Endothelial cell of umbilical vein (primary cell): ENCODE data around the gene TXNRD2.

Experiments
- CTCF ChIP-seq, 2 donors: IDR thresholded peaks; 1 replicate in 1 of 2; 2 replicates in 1 of 2; pipeline ENCODE4 v1.5.1; 2011; ENCODE audit warnings: low read length in 2 of 2, mild to moderate bottlenecking in 2 of 2, moderate library complexity in 2 of 2, control low read depth in 1 of 2, inconsistent platforms in 1 of 2, low read depth in 1 of 2; ENCODE audit not compliant: insufficient read depth in 1 of 2; ENCODE audit errors: extremely low read depth in 1 of 2
- EZH2 ChIP-seq: IDR thresholded peaks from 2 replicates; pipeline ENCODE4 v1.6.1; 2012; ENCODE audit warnings: borderline replicate concordance, low read depth, mild to moderate bottlenecking, moderate library complexity, low read length, inconsistent platforms; ENCODE audit not compliant: severe bottlenecking
- FOS ChIP-seq: IDR thresholded peaks from 2 replicates; pipeline ENCODE4 v1.6.1; 2011; ENCODE audit warnings: mild to moderate bottlenecking, low read length, moderate library complexity, borderline replicate concordance; ENCODE audit not compliant: insufficient read depth
- JUN ChIP-seq: IDR thresholded peaks from 2 replicates; pipeline ENCODE4 v1.6.1; 2011; ENCODE audit warnings: borderline replicate concordance, low read depth; ENCODE audit not compliant: insufficient read length, insufficient read depth
- MAX ChIP-seq: IDR thresholded peaks from 2 replicates; pipeline ENCODE4 v1.6.1; 2011; ENCODE audit not compliant: insufficient read depth, insufficient read length
- POLR2A ChIP-seq: IDR thresholded peaks from 2 replicates; pipeline ENCODE4 v1.6.1; 2012; ENCODE audit warnings: low read depth, mild to moderate bottlenecking, control low read depth, low read length
- POLR2AphosphoS5 ChIP-seq: IDR thresholded peaks from 2 replicates; pipeline ENCODE4 v1.6.1; 2012; ENCODE audit warnings: low read depth, mild to moderate bottlenecking, control low read depth, low read length, moderate library complexity; ENCODE audit not compliant: insufficient read depth

- TF ChIP-seq MAX, result no peak
- TF ChIP-seq CTCF (IDR thresholded peaks at IDR 0.05; ENCODE audit: extremely low read depth in 1 of 2, insufficient read depth in 1 of 2, low read depth in 1 of 2, low read length in 2 of 2), result no peak
- TF ChIP-seq EZH2, result no peak
- no peak for TF ChIP-seq JUN
- no peak for TF ChIP-seq POLR2A
- TF ChIP-seq POLR2AphosphoS5, result no peak
- no peak for TF ChIP-seq FOS
These were observed 31.3 kb upstream of the TXNRD2 start for GRCh38 chr22:19972652-19973550.
